Measurements from ENCODE around the gene FRMPD2. TPM values are rescaled to one million over a fixed set of nuclear protein-coding genes. Genes with fewer than 3 reads are reported as not detected.
"Not testable (repeated sequence)": the region's sequence is repeated elsewhere in the genome, so short reads cannot be mapped to it uniquely, and the experiment has no call there.

FRMPD2 gene
- total RNA-seq, 1 experiment from 2014 or later, result 1.1 TPM

- Mint-ChIP-seq H3K27ac (no peak overlapping the region), H3K36me3 (no peaks in the 10 kb centered on the region), H3K9me3 (no peaks in the 10 kb centered on the region), H3K27me3 (ENCODE audit: low read depth) (no peaks in the 10 kb centered on the region), H3K4me3 (no peak overlapping the region), H3K4me1 (peaks cover 5% of the 10 kb centered on the region)
- ChIA-PET POLR2A (no interaction called here), CTCF (interaction anchor here (0.6 kb wide), 1 partner anchor 784 kb away, joined by 3 read pairs; no protein-coding TSS in a partner anchor)
- TF ChIP-seq ZNF512 (CRISPR knock-in tag; IDR thresholded peaks at IDR 0.05; ENCODE audit: borderline replicate concordance), result no peak
- no peak for TF ChIP-seq AR (CRISPR knock-in tag; IDR thresholded peaks at IDR 0.05)
- no peak for TF ChIP-seq AFF4 (CRISPR knock-in tag; IDR thresholded peaks at IDR 0.05; ENCODE audit: borderline replicate concordance)
- ATAC-seq (no peak), DNase-seq (ENCODE audit: low spot score) (no peak)
These were observed 86.6 kb downstream of the FRMPD2 start for GRCh38 chr10:48187713-48188485.

GRCh38 chr10:48187126-48187525, 87.4 kb downstream of the FRMPD2 start:
- no peaks in the 10 kb centered on the region for H3K9me3 Mint-ChIP-seq
- H3K36me3 Mint-ChIP-seq, result no peaks in the 10 kb centered on the region
- no peaks in the 10 kb centered on the region for H3K4me1 Mint-ChIP-seq
- POLR2A ChIA-PET, result no interaction called here
- H3K27me3 Mint-ChIP-seq (ENCODE audit: low read depth), result no peaks in the 10 kb centered on the region
- no peak for DNase-seq (ENCODE audit: low spot score)
- TF ChIP-seq AFF4 (CRISPR knock-in tag; IDR thresholded peaks at IDR 0.05; ENCODE audit: borderline replicate concordance) (no peak), ZNF317 (CRISPR knock-in tag; IDR thresholded peaks at IDR 0.05; ENCODE audit: borderline replicate concordance, low read depth) (no peak), ZNF121 (CRISPR knock-in tag; IDR thresholded peaks at IDR 0.05) (no peak), SP1 (CRISPR knock-in tag; conservative IDR thresholded peaks at IDR 0.05) (no peak), EMX1 (CRISPR knock-in tag; IDR thresholded peaks at IDR 0.05) (no peak), ATF2 (CRISPR knock-in tag; IDR thresholded peaks at IDR 0.05; ENCODE audit: borderline replicate concordance, low read depth) (no peak), CREM (CRISPR knock-in tag; IDR thresholded peaks at IDR 0.05) (no peak), ZNF512 (CRISPR knock-in tag; IDR thresholded peaks at IDR 0.05; ENCODE audit: borderline replicate concordance) (no peak)
- CTCF ChIA-PET, result interaction anchor here (0.6 kb wide), 1 partner anchor 783 kb away, joined by 3 read pairs; no protein-coding TSS in a partner anchor
- H3K4me3 Mint-ChIP-seq, result no peak overlapping the region
- H3K27ac Mint-ChIP-seq, result no peak overlapping the region
- ATAC-seq, result no peak

GRCh38 chr10:48186264-48186804, 88.2 kb downstream of the FRMPD2 start:
- H3K4me1 Mint-ChIP-seq; POLR2A ChIA-PET; H3K27ac Mint-ChIP-seq; DNase-seq (ENCODE audit: low spot score); ATAC-seq; H3K9me3 Mint-ChIP-seq; H3K4me3 Mint-ChIP-seq; H3K27me3 Mint-ChIP-seq (ENCODE audit: low read depth); CTCF ChIA-PET; H3K36me3 Mint-ChIP-seq: not testable (repeated sequence)

Measured in WTC11 (cell line).